C4-2B (cell line): ENCODE results near the gene TRAPPC13.
"Not testable (repeated sequence)": the region's sequence is repeated elsewhere in the genome, so short reads cannot be mapped to it uniquely, and the experiment has no call there.

Experiments used
- H3K27ac ChIP-seq: fragments of 450-650 bp; 2 replicates; pipeline ENCODE4 v1.5.1; 2017
- ZFX ChIP-seq: fragments of 450-650 bp; IDR thresholded peaks from 2 replicates; pipeline ENCODE4 v1.6.1; 2017
- TF ChIP-seq, protein P1 (sequence below): fragments of 450-650 bp; conservative IDR thresholded peaks from 2 replicates; pipeline ENCODE4 v1.5.1; 2017; ENCODE audit warnings: mild to moderate bottlenecking

TRAPPC13 gene

DNA sequence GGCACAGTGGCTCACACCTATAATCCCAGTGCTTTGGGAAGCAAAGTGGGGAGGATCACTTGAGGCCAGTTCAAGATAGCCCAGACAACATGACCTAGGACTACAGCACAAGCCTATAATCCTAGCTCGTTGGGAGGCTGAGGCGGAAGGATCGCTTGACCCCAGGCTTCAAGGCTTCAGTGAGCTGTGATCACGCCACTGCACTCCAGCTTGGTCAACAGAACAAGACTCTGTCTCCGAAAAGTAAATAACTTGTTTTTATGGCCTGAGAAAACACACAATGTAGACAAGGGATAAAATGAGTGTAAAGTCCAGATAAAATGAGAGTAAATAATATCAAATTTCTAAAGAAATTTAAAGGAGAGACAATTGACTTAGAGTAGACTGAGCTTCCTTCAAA, 26.3 kb downstream of the TRAPPC13 start:
- TF ChIP-seq ZFX = no peak
- TF ChIP-seq, protein P1, sequence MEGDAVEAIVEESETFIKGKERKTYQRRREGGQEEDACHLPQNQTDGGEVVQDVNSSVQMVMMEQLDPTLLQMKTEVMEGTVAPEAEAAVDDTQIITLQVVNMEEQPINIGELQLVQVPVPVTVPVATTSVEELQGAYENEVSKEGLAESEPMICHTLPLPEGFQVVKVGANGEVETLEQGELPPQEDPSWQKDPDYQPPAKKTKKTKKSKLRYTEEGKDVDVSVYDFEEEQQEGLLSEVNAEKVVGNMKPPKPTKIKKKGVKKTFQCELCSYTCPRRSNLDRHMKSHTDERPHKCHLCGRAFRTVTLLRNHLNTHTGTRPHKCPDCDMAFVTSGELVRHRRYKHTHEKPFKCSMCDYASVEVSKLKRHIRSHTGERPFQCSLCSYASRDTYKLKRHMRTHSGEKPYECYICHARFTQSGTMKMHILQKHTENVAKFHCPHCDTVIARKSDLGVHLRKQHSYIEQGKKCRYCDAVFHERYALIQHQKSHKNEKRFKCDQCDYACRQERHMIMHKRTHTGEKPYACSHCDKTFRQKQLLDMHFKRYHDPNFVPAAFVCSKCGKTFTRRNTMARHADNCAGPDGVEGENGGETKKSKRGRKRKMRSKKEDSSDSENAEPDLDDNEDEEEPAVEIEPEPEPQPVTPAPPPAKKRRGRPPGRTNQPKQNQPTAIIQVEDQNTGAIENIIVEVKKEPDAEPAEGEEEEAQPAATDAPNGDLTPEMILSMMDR = no peak

DNA sequence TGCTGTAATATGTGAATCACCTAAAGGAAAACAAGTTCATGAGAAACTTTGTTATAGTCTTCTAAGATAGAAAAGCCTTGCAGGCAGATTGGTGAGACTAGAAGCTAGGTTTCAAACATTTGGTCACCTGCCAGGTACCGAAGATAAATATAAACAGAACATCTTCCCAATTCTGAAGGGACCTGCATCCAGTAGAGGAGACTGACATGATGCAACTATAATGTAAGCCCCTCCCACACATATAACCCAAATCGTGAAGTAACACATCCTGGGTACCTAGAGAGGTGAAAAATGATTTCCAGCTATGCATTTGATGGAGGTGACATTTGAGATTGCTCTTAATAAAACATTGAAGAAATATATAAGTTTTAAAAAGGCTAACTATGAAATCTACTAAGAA, 29.9 kb downstream of the TRAPPC13 start:
- TF ChIP-seq, protein P1 = no peak
- no peak for TF ChIP-seq ZFX
- no peak overlapping the region for H3K27ac ChIP-seq

More for the DNA sequence above, 26.3 kb downstream of the TRAPPC13 start:
- peak overlapping the region; percentile 52 for H3K27ac ChIP-seq

DNA sequence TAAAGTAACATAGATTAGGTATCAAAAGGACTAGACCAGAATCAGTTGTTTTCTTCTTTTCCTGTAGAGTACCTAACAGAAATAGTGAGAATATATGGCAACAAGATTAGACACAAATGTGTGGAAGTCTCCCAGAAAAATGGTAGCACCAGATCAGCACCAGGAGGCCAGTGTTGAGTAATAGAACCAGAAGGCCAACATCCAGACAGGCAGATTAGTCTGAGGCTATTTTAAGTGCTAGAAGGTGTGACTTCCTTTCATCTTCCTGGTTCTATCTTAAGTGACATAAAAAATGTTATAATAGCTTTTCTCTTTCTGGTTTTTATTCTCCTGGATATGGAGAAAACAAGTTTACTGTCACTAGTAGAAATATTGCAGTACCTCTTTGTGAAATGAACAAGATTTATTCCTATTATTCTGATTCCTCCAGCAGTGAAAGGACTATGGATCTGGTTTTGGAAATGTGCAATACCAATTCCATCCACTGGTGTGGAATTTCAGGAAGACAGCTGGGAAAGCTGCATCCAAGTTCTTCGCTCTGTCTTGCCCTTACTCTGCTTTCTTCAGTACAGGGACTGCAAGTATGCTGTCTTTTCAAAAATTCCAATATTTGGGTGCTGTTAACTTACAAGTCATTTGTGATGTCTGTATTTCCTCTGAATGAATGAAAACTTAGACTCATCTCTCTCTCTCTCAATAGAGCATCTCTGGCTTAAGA, 39.1 kb downstream of the TRAPPC13 start:
- no peak overlapping the region for H3K27ac ChIP-seq
- TF ChIP-seq ZFX = no peak
- TF ChIP-seq, protein P1 = peak; percentile 64

DNA sequence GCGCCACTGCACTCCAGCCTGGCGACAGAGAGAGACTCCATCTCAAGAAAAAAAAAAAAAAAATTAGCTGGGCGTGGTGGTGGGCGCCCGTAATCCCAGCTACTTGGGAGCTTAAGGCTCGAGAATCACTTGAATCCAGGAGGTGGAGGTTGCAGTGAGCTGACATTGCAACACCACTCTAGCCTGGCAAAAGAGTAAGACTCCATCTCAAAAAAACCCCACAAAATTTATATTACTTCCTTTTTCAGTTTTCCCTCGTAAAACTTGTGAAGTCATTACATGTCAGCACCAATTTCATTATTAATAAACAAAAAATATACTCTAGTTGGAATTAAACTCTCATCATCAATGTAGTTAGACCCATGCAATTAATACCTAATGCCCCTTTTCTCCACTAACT, 43.9 kb downstream of the TRAPPC13 start:
- TF ChIP-seq, protein P1 = no peak
- TF ChIP-seq ZFX = no peak
- no peak overlapping the region for H3K27ac ChIP-seq

DNA sequence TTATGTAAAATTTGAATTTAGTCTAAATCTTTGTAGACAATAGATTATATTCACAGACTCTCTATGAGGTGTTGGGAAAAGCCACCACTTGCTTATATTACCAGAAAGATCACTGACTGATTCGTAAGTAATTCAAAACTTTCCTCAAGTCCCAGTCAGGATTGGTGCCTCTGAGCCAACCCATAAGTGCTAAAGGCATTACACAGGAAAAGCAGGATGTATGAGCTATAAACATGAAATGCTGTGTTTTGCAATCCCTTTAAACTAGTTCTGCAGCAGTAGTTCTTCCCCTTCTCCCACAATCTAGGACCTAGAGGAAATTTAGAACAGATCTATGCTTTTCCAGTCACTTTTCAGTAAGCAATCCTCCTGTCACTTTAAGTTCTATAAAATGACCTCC, 48.0 kb downstream of the TRAPPC13 start:
- TF ChIP-seq, protein P1 = no peak
- no peak for TF ChIP-seq ZFX
- no peak overlapping the region for H3K27ac ChIP-seq

DNA sequence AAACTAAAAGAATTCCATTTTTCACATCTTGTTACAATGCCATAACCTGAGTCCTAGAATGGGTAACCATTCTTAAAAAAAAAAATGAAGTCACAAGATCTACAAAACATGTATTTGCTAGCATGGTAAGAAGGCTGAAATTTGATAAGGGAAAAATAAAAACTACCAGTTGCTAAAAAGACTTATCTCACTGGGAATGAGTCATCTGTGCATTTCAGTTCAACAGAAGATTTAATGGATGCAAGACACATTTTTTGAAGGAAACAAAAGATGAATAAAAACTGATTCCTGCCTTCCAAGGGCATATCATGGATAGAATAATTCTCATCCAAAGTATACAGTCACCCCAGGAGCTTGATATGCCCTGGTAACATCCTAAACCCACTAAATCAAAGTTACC, 49.9 kb downstream of the TRAPPC13 start:
- no peak overlapping the region for H3K27ac ChIP-seq

DNA sequence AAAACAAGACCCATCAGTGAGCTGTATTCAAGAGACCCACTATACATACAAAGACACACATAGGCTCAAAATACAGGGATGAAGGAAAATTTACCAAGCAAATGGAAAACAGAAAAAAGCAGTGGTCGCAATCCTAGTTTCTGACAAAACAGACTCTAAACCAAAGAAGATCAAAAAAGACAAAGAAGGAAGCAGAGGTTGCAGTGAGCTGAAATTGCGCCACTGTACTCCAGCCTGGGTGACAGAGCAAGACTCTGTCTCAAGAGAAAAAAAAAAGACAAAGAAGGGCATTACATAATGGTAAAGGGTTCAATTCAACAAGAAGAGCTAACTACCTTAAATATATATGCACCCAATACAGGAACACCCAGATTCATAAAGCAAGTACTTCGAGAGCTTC, 51.2 kb downstream of the TRAPPC13 start:
- not testable (repeated sequence) for H3K27ac ChIP-seq

More for the DNA sequence above, 49.9 kb downstream of the TRAPPC13 start:
- TF ChIP-seq ZFX = no peak
- TF ChIP-seq, protein P1 = no peak

DNA sequence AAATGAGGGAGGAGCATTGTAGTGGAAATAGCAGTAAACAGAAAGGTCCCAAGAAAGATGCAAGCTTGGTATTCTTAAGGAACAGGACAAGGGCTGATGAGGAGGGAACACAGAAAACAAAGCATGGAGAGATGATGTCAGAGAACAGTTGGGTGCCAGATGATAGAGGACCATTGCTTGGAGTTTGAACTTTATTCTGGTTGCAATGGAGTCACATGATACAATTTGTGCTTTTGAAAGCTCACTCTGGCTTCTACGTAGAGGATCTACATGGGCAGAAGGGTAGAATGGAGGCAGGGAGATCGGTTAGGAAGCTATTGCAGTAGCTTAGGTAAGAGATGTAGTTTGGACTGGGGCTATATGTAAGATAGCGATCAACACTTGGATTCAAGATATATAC, 57.3 kb downstream of the TRAPPC13 start:
- TF ChIP-seq ZFX = no peak
- TF ChIP-seq, protein P1 = no peak
- no peak overlapping the region for H3K27ac ChIP-seq
